ENCODE data around the gene CIDEA. TPM values are rescaled to one million over a fixed set of nuclear protein-coding genes. Genes with fewer than 3 reads are reported as not detected.

CIDEA gene
- total RNA-seq, 4 donors from 2014 or later: not detected

DNA sequence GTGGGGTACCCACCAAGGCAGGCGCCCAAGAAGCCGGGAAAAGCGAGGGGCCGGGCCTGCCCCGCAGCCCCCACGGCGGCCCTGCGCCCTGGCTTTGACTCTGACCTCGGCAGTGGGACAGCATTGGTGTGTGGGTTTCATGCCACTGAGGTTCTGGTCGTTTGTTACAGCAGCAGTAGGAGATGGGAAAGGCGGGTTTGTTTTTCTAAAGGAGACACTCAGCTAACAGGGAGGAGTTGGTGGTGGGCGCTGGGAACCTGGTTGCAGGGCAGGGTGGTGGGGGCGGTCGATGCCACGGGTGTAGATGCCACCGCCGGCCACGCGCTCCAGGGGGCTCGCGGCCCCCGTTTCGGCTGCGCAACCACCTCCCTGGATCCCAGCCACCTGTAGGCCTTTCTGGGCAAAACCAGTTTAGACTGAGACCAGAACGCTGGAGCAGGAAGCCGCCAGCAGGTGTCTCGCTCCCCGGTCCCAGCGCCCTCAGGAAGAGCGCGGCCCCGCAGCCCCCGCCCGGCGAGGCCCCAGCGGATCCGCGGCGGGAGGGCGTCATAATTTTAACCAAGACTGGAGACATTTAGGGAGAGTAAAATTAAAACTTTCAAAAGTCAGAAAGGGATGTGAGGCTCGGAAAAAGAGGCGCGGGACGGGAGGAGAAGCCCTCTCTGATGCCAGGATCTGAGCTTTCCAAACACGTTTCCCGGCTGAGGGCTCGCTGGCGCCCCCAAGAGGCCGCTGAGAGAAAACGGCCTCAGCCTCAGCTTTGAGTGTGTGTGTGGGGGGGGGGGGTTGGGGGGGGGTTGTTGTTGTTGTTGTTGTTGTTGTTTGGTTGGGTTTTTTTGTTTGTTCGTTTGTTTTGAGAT lies 17.4 kb downstream of the CIDEA start:
- TF ChIP-seq POLR2A (IDR thresholded peaks at IDR 0.05): peak; percentile 9 to 25
- TF ChIP-seq, protein P1, sequence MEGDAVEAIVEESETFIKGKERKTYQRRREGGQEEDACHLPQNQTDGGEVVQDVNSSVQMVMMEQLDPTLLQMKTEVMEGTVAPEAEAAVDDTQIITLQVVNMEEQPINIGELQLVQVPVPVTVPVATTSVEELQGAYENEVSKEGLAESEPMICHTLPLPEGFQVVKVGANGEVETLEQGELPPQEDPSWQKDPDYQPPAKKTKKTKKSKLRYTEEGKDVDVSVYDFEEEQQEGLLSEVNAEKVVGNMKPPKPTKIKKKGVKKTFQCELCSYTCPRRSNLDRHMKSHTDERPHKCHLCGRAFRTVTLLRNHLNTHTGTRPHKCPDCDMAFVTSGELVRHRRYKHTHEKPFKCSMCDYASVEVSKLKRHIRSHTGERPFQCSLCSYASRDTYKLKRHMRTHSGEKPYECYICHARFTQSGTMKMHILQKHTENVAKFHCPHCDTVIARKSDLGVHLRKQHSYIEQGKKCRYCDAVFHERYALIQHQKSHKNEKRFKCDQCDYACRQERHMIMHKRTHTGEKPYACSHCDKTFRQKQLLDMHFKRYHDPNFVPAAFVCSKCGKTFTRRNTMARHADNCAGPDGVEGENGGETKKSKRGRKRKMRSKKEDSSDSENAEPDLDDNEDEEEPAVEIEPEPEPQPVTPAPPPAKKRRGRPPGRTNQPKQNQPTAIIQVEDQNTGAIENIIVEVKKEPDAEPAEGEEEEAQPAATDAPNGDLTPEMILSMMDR (IDR thresholded peaks at IDR 0.05): peak; percentile 69 to 88 (median 80)
- Histone ChIP-seq H3K4me1 (peaks cover 0 to under 1% of the 10 kb centered on the region in 2 donors), H3K27me3 (no peaks in the 10 kb centered on the region), H3K9me3 (no peaks in the 10 kb centered on the region), H3K4me3 (peak overlapping the region; percentile 32 to 41), H3K36me3 (no peaks in the 10 kb centered on the region), H3K27ac (peak overlapping the region; percentile 78 to 79)
- intact Hi-C loops (cut with DNase I; ENCODE audit: low total_unique reads): loop anchor here (5.0 kb wide), 1 partner anchor 36 kb away; the partner anchor contains the start of gene TUBB6
- peak; percentile 79 for DNase-seq

GRCh38 chr18:12274793-12275192 lies 20.6 kb downstream of the CIDEA start:
- Histone ChIP-seq H3K27me3 (no peaks in the 10 kb centered on the region), H3K9me3 (no peaks in the 10 kb centered on the region), H3K36me3 (no peaks in the 10 kb centered on the region), H3K4me3 (no peak overlapping the region), H3K27ac (no peak overlapping the region), H3K4me1 (peaks cover 5 to 24% of the 10 kb centered on the region in 2 donors)
- intact Hi-C loops (cut with DNase I; ENCODE audit: low total_unique reads): loop anchor here (5.0 kb wide), 1 partner anchor 33 kb away; the partner anchor contains the start of gene TUBB6
- no peak for TF ChIP-seq POLR2A (IDR thresholded peaks at IDR 0.05)
- TF ChIP-seq, protein P1 (IDR thresholded peaks at IDR 0.05): no peak
- DNase-seq: no peak

- peak overlapping the region; percentile 97 to 99 for H3K27ac ChIP-seq
- H3K4me1 ChIP-seq: peaks cover 5 to 24% of the 10 kb centered on the region in 2 donors
- no peaks in the 10 kb centered on the region for H3K27me3 ChIP-seq
- no peak overlapping the region for H3K4me3 ChIP-seq
- peak in 1 of 2 donors; percentile 32 for DNase-seq
- H3K9me3 ChIP-seq: no peaks in the 10 kb centered on the region
- intact Hi-C loops (cut with DNase I; ENCODE audit: low total_unique reads): no loop called here
- TF ChIP-seq POLR2A (IDR thresholded peaks at IDR 0.05): no peak
- TF ChIP-seq, protein P1 (IDR thresholded peaks at IDR 0.05): no peak
- no peaks in the 10 kb centered on the region for H3K36me3 ChIP-seq
These were observed 22.8 kb downstream of the CIDEA start for GRCh38 chr18:12276736-12277554.

DNA sequence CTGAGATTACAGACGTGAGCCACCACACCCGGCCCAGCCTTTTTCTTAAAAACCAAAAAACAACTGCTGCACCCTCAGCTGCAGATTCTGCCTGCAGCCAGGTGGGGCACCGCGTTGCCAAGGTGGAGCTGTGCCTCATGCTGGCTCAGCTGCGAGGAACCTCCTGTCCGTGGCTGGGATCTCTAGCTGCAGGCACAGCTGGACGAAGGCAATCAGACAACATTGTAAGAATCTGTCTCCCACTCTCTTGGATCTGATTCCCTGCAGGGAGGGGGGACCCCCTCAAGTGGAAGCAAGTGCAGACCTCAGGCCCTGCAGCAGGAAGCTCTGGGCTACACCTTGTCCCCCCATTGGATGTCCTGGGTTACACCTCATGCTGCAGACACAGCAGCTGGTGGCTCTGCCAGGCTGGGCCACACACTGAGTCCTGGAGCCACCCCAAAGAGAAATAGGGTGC lies 24.1 kb downstream of the CIDEA start:
- peak; percentile 33 to 41 for DNase-seq
- Histone ChIP-seq H3K27me3 (no peaks in the 10 kb centered on the region), H3K36me3 (no peaks in the 10 kb centered on the region), H3K27ac (peak overlapping the region; percentile 97 to 99), H3K4me3 (peak overlapping the region; percentile 42 to 44), H3K9me3 (no peaks in the 10 kb centered on the region), H3K4me1 (peaks cover 5 to 24% of the 10 kb centered on the region in 2 donors)
- intact Hi-C loops (cut with DNase I; ENCODE audit: low total_unique reads): no loop called here
- TF ChIP-seq POLR2A (IDR thresholded peaks at IDR 0.05): no peak
- TF ChIP-seq, protein P1 (IDR thresholded peaks at IDR 0.05): no peak

Measured in uterus (tissue), 4 donors.